HEK293 (cell line): ENCODE results near the gene LRCH4.

Source experiments
- FEZF1 ChIP-seq: fragments of 450-650 bp; formaldehyde crosslinking; IDR thresholded peaks from 2 replicates; pipeline ENCODE4 v1.5.1; 2016; ENCODE audit warnings: missing biosample characterization, missing genetic modification characterization
- GLI2 ChIP-seq: fragments of 450-650 bp; formaldehyde crosslinking; IDR thresholded peaks from 2 replicates; pipeline ENCODE4; 2017; ENCODE audit warnings: missing biosample characterization, missing genetic modification characterization, low read depth, borderline replicate concordance
- SP2 ChIP-seq: fragments of 450-650 bp; formaldehyde crosslinking; IDR thresholded peaks from 2 replicates; pipeline ENCODE4 v1.5.1; 2016; ENCODE audit warnings: missing biosample characterization, missing genetic modification characterization
- YY2 ChIP-seq: fragments of 450-650 bp; formaldehyde crosslinking; IDR thresholded peaks from 2 replicates; pipeline ENCODE4 v1.5.1; 2016; ENCODE audit warnings: missing biosample characterization, missing genetic modification characterization
- ZBTB1 ChIP-seq: fragments of 450-650 bp; formaldehyde crosslinking; IDR thresholded peaks from 2 replicates; pipeline ENCODE4 v1.5.1; 2016; ENCODE audit warnings: missing biosample characterization, missing genetic modification characterization
- ZBTB48 ChIP-seq: fragments of 450-650 bp; formaldehyde crosslinking; IDR thresholded peaks from 2 replicates; pipeline ENCODE4 v1.5.1; 2016; ENCODE audit warnings: missing biosample characterization, missing genetic modification characterization
- ZBTB8A ChIP-seq: fragments of 450-650 bp; formaldehyde crosslinking; IDR thresholded peaks from 2 replicates; pipeline ENCODE4 v1.5.1; 2016; ENCODE audit warnings: missing biosample characterization, missing genetic modification characterization
- ZNF175 ChIP-seq: fragments of 450-650 bp; formaldehyde crosslinking; IDR thresholded peaks from 2 replicates; pipeline ENCODE4 v1.5.1; 2016; ENCODE audit warnings: missing biosample characterization, missing genetic modification characterization
- ZNF2 ChIP-seq: fragments of 450-650 bp; formaldehyde crosslinking; IDR thresholded peaks from 2 replicates; pipeline ENCODE4 v1.5.1; 2016; ENCODE audit warnings: missing biosample characterization, missing genetic modification characterization
- ZNF24 ChIP-seq: fragments of 450-650 bp; formaldehyde crosslinking; IDR thresholded peaks from 2 replicates; pipeline ENCODE4 v1.5.1; 2016; ENCODE audit warnings: missing biosample characterization, missing genetic modification characterization
- ZNF426 ChIP-seq: fragments of 450-650 bp; formaldehyde crosslinking; IDR thresholded peaks from 2 replicates; pipeline ENCODE4 v1.5.1; 2017; ENCODE audit warnings: missing biosample characterization, missing genetic modification characterization, mild to moderate bottlenecking, inconsistent platforms, moderate library complexity
- ZNF560 ChIP-seq: fragments of 450-650 bp; formaldehyde crosslinking; IDR thresholded peaks from 2 replicates; pipeline ENCODE4 v1.5.1; 2017; ENCODE audit warnings: missing biosample characterization, missing genetic modification characterization, borderline replicate concordance
- ZNF571 ChIP-seq: fragments of 450-650 bp; formaldehyde crosslinking; IDR thresholded peaks from 2 replicates; pipeline ENCODE4 v1.5.0; 2017; ENCODE audit warnings: missing biosample characterization, missing genetic modification characterization
- ZNF623 ChIP-seq: fragments of 450-650 bp; formaldehyde crosslinking; IDR thresholded peaks from 2 replicates; pipeline ENCODE4 v1.5.1; 2016; ENCODE audit warnings: missing biosample characterization, missing genetic modification characterization
- ZNF660 ChIP-seq: fragments of 450-650 bp; IDR thresholded peaks from 2 replicates; pipeline ENCODE4 v1.5.1; 2018; ENCODE audit warnings: missing biosample characterization, mild to moderate bottlenecking, missing genetic modification characterization
- ZNF747 ChIP-seq: fragments of 450-650 bp; formaldehyde crosslinking; IDR thresholded peaks from 2 replicates; pipeline ENCODE4 v1.5.1; 2016; ENCODE audit warnings: missing biosample characterization, missing genetic modification characterization
- ZNF777 ChIP-seq: fragments of 450-650 bp; formaldehyde crosslinking; IDR thresholded peaks from 2 replicates; pipeline ENCODE4 v1.5.1; 2017; ENCODE audit warnings: missing biosample characterization, missing genetic modification characterization, borderline replicate concordance
- ZNF791 ChIP-seq: fragments of 450-650 bp; formaldehyde crosslinking; IDR thresholded peaks from 2 replicates; pipeline ENCODE4 v1.5.1; 2016; ENCODE audit warnings: missing biosample characterization, missing genetic modification characterization
- ZNF792 ChIP-seq: fragments of 450-650 bp; formaldehyde crosslinking; IDR thresholded peaks from 2 replicates; pipeline ENCODE4 v1.5.1; 2016; ENCODE audit warnings: missing biosample characterization, missing genetic modification characterization
- ZNF843 ChIP-seq: fragments of 450-650 bp; formaldehyde crosslinking; IDR thresholded peaks from 2 replicates; pipeline ENCODE4 v1.5.1; 2016; ENCODE audit warnings: missing biosample characterization, missing genetic modification characterization
- ZSCAN23 ChIP-seq: fragments of 450-650 bp; formaldehyde crosslinking; IDR thresholded peaks from 2 replicates; pipeline ENCODE4 v1.5.1; 2016; ENCODE audit warnings: missing biosample characterization, missing genetic modification characterization
- TF ChIP-seq, protein P1 (sequence below): fragments of 450-650 bp; formaldehyde crosslinking; IDR thresholded peaks from 2 replicates; pipeline ENCODE4 v1.5.1; 2016; ENCODE audit warnings: missing biosample characterization, missing genetic modification characterization, borderline replicate concordance
- TF ChIP-seq, protein P2 (sequence below): fragments of 450-650 bp; formaldehyde crosslinking; IDR thresholded peaks from 2 replicates; pipeline ENCODE4 v1.5.1; 2016; ENCODE audit warnings: missing biosample characterization, missing genetic modification characterization
- TF ChIP-seq, protein P3 (sequence below): sonication (generic); formaldehyde crosslinking; IDR thresholded peaks from 2 replicates; pipeline ENCODE4 v1.8.1; 2022; ENCODE audit warnings: mild to moderate bottlenecking, moderate library complexity, missing genetic modification reagents
- TF ChIP-seq, protein P4 (sequence below): fragments of 450-650 bp; formaldehyde crosslinking; IDR thresholded peaks from 2 replicates; pipeline ENCODE4 v1.5.1; 2016; ENCODE audit warnings: missing biosample characterization, missing genetic modification characterization
- TF ChIP-seq, protein P5 (sequence below): fragments of 450-650 bp; formaldehyde crosslinking; IDR thresholded peaks from 2 replicates; pipeline ENCODE4 v1.5.1; 2016; ENCODE audit warnings: missing biosample characterization, missing genetic modification characterization
- TF ChIP-seq, protein P6 (sequence below): fragments of 450-650 bp; formaldehyde crosslinking; IDR thresholded peaks from 2 replicates; pipeline ENCODE4 v1.5.1; 2016; ENCODE audit warnings: missing biosample characterization, missing genetic modification characterization, borderline replicate concordance
- TF ChIP-seq, protein P7 (sequence below): fragments of 450-650 bp; formaldehyde crosslinking; IDR thresholded peaks from 2 replicates; pipeline ENCODE4 v1.5.1; 2017; ENCODE audit warnings: missing biosample characterization, missing genetic modification characterization

The LRCH4 gene

DNA sequence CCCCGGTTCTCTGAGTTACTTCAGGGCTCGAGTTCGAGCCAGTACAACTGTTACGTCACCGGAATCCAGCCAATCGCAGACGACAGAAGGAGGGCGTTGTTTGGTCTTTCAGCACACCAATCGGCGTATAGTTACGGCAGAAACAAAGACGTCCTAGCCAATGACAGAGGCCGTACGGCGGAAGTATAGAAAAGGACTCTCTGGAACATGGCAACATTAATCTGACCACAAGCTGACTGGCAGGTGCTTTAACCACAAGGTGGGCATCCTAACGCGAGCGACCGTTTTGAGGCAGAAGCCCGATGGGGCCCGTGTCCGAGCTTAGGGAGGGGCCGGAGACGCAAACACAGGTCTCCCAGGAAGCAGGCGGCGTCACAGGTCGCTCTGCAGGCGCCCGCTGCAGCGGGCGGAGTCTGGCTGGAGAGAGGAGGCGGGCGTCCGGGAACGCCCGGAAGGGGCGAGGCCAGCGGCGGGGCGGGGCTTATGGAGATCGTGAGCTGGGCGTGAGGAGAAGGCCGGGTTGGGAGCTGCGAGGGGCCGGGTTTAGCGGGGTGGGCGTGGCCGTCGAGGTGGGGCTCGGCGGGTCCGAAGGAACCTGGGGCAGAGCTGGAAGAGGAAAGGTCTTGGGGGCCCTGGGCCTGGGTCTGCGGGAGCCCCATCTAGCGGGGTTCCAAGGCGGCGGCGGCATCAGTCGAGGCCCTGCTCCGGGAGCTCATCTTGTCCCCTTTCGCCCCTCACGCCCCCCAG, 26.2 kb upstream of the LRCH4 start, which contains the start of gene MOSPD3 (continued):
- TF ChIP-seq, protein P1, sequence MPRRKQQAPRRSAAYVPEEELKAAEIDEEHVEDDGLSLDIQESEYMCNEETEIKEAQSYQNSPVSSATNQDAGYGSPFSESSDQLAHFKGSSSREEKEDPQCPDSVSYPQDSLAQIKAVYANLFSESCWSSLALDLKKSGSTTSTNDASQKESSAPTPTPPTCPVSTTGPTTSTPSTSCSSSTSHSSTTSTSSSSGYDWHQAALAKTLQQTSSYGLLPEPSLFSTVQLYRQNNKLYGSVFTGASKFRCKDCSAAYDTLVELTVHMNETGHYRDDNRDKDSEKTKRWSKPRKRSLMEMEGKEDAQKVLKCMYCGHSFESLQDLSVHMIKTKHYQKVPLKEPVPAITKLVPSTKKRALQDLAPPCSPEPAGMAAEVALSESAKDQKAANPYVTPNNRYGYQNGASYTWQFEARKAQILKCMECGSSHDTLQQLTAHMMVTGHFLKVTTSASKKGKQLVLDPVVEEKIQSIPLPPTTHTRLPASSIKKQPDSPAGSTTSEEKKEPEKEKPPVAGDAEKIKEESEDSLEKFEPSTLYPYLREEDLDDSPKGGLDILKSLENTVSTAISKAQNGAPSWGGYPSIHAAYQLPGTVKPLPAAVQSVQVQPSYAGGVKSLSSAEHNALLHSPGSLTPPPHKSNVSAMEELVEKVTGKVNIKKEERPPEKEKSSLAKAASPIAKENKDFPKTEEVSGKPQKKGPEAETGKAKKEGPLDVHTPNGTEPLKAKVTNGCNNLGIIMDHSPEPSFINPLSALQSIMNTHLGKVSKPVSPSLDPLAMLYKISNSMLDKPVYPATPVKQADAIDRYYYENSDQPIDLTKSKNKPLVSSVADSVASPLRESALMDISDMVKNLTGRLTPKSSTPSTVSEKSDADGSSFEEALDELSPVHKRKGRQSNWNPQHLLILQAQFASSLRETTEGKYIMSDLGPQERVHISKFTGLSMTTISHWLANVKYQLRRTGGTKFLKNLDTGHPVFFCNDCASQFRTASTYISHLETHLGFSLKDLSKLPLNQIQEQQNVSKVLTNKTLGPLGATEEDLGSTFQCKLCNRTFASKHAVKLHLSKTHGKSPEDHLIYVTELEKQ: no peak
- TF ChIP-seq FEZF1 (tag by site-specific recombination): no peak
- peak; percentile 78; the same call in 1 of the 2 replicates for TF ChIP-seq YY2
- TF ChIP-seq ZNF24 (tag by site-specific recombination): no peak
- TF ChIP-seq, protein P2, sequence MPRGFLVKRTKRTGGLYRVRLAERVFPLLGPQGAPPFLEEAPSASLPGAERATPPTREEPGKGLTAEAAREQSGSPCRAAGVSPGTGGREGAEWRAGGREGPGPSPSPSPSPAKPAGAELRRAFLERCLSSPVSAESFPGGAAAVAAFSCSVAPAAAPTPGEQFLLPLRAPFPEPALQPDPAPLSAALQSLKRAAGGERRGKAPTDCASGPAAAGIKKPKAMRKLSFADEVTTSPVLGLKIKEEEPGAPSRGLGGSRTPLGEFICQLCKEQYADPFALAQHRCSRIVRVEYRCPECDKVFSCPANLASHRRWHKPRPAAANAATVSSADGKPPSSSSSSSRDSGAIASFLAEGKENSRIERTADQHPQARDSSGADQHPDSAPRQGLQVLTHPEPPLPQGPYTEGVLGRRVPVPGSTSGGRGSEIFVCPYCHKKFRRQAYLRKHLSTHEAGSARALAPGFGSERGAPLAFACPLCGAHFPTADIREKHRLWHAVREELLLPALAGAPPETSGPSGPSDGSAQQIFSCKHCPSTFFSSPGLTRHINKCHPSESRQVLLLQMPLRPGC (tag by site-specific recombination): no peak
- TF ChIP-seq ZNF2 (tag by site-specific recombination): no peak
- TF ChIP-seq, protein P3, sequence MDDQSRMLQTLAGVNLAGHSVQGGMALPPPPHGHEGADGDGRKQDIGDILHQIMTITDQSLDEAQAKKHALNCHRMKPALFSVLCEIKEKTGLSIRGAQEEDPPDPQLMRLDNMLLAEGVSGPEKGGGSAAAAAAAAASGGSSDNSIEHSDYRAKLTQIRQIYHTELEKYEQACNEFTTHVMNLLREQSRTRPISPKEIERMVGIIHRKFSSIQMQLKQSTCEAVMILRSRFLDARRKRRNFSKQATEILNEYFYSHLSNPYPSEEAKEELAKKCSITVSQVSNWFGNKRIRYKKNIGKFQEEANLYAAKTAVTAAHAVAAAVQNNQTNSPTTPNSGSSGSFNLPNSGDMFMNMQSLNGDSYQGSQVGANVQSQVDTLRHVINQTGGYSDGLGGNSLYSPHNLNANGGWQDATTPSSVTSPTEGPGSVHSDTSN (CRISPR knock-in tag): no peak
- TF ChIP-seq GLI2: no peak
- no peak for TF ChIP-seq ZNF175 (tag by site-specific recombination)
- no peak for TF ChIP-seq ZNF426
- TF ChIP-seq ZNF747 (tag by site-specific recombination): no peak
- TF ChIP-seq ZNF560 (tag by site-specific recombination): no peak
- TF ChIP-seq ZNF792 (tag by site-specific recombination): no peak
- TF ChIP-seq ZBTB1 (tag by site-specific recombination): no peak
- TF ChIP-seq, protein P4, sequence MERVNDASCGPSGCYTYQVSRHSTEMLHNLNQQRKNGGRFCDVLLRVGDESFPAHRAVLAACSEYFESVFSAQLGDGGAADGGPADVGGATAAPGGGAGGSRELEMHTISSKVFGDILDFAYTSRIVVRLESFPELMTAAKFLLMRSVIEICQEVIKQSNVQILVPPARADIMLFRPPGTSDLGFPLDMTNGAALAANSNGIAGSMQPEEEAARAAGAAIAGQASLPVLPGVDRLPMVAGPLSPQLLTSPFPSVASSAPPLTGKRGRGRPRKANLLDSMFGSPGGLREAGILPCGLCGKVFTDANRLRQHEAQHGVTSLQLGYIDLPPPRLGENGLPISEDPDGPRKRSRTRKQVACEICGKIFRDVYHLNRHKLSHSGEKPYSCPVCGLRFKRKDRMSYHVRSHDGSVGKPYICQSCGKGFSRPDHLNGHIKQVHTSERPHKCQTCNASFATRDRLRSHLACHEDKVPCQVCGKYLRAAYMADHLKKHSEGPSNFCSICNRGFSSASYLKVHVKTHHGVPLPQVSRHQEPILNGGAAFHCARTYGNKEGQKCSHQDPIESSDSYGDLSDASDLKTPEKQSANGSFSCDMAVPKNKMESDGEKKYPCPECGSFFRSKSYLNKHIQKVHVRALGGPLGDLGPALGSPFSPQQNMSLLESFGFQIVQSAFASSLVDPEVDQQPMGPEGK (tag by site-specific recombination): no peak; the same call in 1 of the 2 replicates
- no peak for TF ChIP-seq ZNF571 (tag by site-specific recombination)
- no peak for TF ChIP-seq ZNF623
- TF ChIP-seq, protein P5, sequence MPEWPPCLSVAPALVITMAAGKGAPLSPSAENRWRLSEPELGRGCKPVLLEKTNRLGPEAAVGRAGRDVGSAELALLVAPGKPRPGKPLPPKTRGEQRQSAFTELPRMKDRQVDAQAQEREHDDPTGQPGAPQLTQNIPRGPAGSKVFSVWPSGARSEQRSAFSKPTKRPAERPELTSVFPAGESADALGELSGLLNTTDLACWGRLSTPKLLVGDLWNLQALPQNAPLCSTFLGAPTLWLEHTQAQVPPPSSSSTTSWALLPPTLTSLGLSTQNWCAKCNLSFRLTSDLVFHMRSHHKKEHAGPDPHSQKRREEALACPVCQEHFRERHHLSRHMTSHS (tag by site-specific recombination): no peak
- no peak for TF ChIP-seq ZNF791
- TF ChIP-seq, protein P6, sequence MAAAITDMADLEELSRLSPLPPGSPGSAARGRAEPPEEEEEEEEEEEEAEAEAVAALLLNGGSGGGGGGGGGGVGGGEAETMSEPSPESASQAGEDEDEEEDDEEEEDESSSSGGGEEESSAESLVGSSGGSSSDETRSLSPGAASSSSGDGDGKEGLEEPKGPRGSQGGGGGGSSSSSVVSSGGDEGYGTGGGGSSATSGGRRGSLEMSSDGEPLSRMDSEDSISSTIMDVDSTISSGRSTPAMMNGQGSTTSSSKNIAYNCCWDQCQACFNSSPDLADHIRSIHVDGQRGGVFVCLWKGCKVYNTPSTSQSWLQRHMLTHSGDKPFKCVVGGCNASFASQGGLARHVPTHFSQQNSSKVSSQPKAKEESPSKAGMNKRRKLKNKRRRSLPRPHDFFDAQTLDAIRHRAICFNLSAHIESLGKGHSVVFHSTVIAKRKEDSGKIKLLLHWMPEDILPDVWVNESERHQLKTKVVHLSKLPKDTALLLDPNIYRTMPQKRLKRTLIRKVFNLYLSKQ: no peak
- TF ChIP-seq, protein P7, sequence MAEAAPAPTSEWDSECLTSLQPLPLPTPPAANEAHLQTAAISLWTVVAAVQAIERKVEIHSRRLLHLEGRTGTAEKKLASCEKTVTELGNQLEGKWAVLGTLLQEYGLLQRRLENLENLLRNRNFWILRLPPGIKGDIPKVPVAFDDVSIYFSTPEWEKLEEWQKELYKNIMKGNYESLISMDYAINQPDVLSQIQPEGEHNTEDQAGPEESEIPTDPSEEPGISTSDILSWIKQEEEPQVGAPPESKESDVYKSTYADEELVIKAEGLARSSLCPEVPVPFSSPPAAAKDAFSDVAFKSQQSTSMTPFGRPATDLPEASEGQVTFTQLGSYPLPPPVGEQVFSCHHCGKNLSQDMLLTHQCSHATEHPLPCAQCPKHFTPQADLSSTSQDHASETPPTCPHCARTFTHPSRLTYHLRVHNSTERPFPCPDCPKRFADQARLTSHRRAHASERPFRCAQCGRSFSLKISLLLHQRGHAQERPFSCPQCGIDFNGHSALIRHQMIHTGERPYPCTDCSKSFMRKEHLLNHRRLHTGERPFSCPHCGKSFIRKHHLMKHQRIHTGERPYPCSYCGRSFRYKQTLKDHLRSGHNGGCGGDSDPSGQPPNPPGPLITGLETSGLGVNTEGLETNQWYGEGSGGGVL: no peak
- no peak for TF ChIP-seq ZBTB48
- TF ChIP-seq ZBTB8A (tag by site-specific recombination): peak; percentile 92
- peak; percentile 94 for TF ChIP-seq SP2
- no peak for TF ChIP-seq ZNF843 (tag by site-specific recombination)
- no peak; the same call in 1 of the 2 replicates for TF ChIP-seq ZNF660 (tag by site-specific recombination)
- TF ChIP-seq ZNF777 (tag by site-specific recombination): no peak
- no peak for TF ChIP-seq ZSCAN23 (tag by site-specific recombination)
